Peyer's patch (tissue), 4 donors: Measurements from ENCODE around the gene CDNF.

Experiments used
- CTCF ChIP-seq, 6 experiments: fragments of 450-650 bp in 4 of 6; fragments of 200-600 bp in 2 of 6; sonication (generic) in 1 of 6; IDR thresholded peaks; one replicate each; pipeline ENCODE4 v1.5.1; 2017 to 2019; ENCODE audit warnings: antibody characterized with exemption in 6 of 6, mild to moderate bottlenecking in 3 of 6, moderate library complexity in 1 of 6
- POLR2A ChIP-seq, 2 donors: fragments of 450-650 bp; IDR thresholded peaks; one replicate each; pipeline ENCODE4 v1.5.1; 2017; ENCODE audit warnings: antibody characterized with exemption in 2 of 2, mild to moderate bottlenecking in 2 of 2, moderate library complexity in 2 of 2

GRCh38 chr10:14843327-14843988, 5.6 kb upstream of the CDNF start:
- TF ChIP-seq POLR2A (IDR thresholded peaks at IDR 0.05), result no peak
- no peak for TF ChIP-seq CTCF (IDR thresholded peaks at IDR 0.05)
